ENCODE measurements around the gene LIMD2.

DNA sequence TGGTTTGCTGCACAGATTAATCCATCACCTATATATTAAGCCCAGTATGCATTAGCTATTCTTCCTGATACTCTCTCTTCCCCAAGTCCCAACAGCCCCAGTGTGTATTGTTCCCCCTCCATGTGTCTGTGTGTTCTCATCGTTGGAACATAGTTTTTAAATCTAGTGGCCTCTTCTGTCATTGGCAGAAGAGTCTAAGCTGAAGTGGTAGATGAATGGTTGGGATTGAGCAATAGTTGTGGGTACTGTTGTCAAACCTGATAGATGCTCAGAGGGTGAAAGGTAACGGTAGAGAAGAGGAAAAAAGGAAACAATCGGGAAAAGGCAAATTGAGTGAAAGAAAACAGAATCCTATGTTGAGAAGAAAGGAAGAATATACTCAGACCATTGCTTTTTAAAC is 47.8 kb downstream of the LIMD2 start:
- TF ChIP-seq, protein P1, sequence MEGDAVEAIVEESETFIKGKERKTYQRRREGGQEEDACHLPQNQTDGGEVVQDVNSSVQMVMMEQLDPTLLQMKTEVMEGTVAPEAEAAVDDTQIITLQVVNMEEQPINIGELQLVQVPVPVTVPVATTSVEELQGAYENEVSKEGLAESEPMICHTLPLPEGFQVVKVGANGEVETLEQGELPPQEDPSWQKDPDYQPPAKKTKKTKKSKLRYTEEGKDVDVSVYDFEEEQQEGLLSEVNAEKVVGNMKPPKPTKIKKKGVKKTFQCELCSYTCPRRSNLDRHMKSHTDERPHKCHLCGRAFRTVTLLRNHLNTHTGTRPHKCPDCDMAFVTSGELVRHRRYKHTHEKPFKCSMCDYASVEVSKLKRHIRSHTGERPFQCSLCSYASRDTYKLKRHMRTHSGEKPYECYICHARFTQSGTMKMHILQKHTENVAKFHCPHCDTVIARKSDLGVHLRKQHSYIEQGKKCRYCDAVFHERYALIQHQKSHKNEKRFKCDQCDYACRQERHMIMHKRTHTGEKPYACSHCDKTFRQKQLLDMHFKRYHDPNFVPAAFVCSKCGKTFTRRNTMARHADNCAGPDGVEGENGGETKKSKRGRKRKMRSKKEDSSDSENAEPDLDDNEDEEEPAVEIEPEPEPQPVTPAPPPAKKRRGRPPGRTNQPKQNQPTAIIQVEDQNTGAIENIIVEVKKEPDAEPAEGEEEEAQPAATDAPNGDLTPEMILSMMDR (IDR thresholded peaks at IDR 0.05) = no peak
- no peak for TF ChIP-seq GATA2 (CRISPR knock-in tag; IDR thresholded peaks at IDR 0.05)
- TF ChIP-seq RFX5 (IDR thresholded peaks at IDR 0.05; ENCODE audit: low read length) = no peak
- TF ChIP-seq EZH2phosphoT487 (IDR thresholded peaks at IDR 0.05; ENCODE audit: borderline replicate concordance, low read depth) = no peak
- TF ChIP-seq RAD21 (IDR thresholded peaks at IDR 0.05; ENCODE audit: low read length) = no peak
- no peak for TF ChIP-seq MXI1 (IDR thresholded peaks at IDR 0.05; ENCODE audit: low read depth, low read length)

All from SK-N-SH (cell line).